Cardiac muscle cell (in vitro differentiated cells and primary cell): ENCODE data around the gene TNKS1BP1. TPM values are rescaled to one million over a fixed set of nuclear protein-coding genes. Genes with fewer than 3 reads are reported as not detected.

Experiments used
- DNase-seq, 2 donors: peaks; one replicate each; pipeline versions ENCODE4 v3.0.0 to v3.0.0-alpha.2; 2010 to 2017; ENCODE audit warnings: low read depth in 1 of 2, low spot score in 1 of 2
- H3K27ac ChIP-seq: fragments of 200-600 bp; sonication (generic); 2 replicates; pipeline ENCODE4 v1.5.1; 2016
- H3K27me3 ChIP-seq: fragments of 200-600 bp; sonication (generic); 2 replicates; pipeline ENCODE4 v1.6.0; 2016; ENCODE audit warnings: control low read depth
- H3K36me3 ChIP-seq: fragments of 200-600 bp; sonication (generic); 2 replicates; pipeline ENCODE4 v1.5.1; 2016; ENCODE audit warnings: control low read depth
- H3K4me1 ChIP-seq: fragments of 200-600 bp; sonication (generic); 2 replicates; pipeline ENCODE4 v1.8.1; 2017; ENCODE audit warnings: low read depth, mild to moderate bottlenecking, mixed run types
- H3K4me3 ChIP-seq: fragments of 200-600 bp; sonication (generic); 2 replicates; pipeline ENCODE4 v1.5.1; 2016; ENCODE audit warnings: mild to moderate bottlenecking
- H3K9me3 ChIP-seq: fragments of 200-600 bp; sonication (generic); 2 replicates; pipeline ENCODE4 v1.5.1; 2017; ENCODE audit warnings: low read depth, mild to moderate bottlenecking, control low read depth
- polyA plus RNA-seq: library from polyadenylated mRNA; unstranded; fragments of >200 nt; fragmentation: Nextera tagmentation; extraction: Ambion mirVana; gene quantifications from 2 replicates; pipeline ENCODE4 v1.2.1, GENCODE V29; 2016
- total RNA-seq: library from RNA; depleted of rRNA; stranded (reverse); fragments of >200 nt; gene quantifications from 2 replicates; pipeline ENCODE4 v1.2.3, GENCODE V29; 2016
- TF ChIP-seq, protein P1 (sequence below): IDR thresholded peaks from 2 replicates; pipeline ENCODE4 v1.5.1; 2012; ENCODE audit warnings: low read depth, mild to moderate bottlenecking, low read length

Gene TNKS1BP1
- total and polyA plus RNA-seq, 2 experiments from 2014 or later: 62.1 to 69.1 TPM

DNA sequence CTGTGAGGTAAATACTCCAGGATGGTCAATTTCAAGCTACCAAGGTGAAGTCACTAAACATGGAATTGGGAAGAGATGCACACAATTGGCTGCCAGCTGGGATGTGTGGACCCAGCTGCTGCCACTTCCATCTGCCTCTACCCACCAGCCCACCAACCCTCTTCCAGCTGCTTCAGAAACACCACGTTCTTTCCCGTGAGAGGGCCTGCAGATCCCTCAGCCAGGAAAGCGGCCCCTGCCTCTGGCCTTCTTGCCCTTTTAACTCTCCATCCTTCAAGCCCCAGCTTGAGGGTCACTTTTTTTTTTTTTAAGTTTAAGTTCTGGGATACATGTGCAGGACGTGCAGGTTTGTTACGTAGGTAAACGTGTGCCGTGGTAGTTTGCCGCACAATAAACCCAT is 36.2 kb upstream of the TNKS1BP1 start:
- Histone ChIP-seq H3K4me1 (no peaks in the 10 kb centered on the region), H3K27ac (no peak overlapping the region), H3K4me3 (no peak overlapping the region), H3K9me3 (no peaks in the 10 kb centered on the region), H3K27me3 (no peaks in the 10 kb centered on the region), H3K36me3 (no peaks in the 10 kb centered on the region)
- DNase-seq: no peak
- TF ChIP-seq, protein P1, sequence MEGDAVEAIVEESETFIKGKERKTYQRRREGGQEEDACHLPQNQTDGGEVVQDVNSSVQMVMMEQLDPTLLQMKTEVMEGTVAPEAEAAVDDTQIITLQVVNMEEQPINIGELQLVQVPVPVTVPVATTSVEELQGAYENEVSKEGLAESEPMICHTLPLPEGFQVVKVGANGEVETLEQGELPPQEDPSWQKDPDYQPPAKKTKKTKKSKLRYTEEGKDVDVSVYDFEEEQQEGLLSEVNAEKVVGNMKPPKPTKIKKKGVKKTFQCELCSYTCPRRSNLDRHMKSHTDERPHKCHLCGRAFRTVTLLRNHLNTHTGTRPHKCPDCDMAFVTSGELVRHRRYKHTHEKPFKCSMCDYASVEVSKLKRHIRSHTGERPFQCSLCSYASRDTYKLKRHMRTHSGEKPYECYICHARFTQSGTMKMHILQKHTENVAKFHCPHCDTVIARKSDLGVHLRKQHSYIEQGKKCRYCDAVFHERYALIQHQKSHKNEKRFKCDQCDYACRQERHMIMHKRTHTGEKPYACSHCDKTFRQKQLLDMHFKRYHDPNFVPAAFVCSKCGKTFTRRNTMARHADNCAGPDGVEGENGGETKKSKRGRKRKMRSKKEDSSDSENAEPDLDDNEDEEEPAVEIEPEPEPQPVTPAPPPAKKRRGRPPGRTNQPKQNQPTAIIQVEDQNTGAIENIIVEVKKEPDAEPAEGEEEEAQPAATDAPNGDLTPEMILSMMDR: no peak

DNA sequence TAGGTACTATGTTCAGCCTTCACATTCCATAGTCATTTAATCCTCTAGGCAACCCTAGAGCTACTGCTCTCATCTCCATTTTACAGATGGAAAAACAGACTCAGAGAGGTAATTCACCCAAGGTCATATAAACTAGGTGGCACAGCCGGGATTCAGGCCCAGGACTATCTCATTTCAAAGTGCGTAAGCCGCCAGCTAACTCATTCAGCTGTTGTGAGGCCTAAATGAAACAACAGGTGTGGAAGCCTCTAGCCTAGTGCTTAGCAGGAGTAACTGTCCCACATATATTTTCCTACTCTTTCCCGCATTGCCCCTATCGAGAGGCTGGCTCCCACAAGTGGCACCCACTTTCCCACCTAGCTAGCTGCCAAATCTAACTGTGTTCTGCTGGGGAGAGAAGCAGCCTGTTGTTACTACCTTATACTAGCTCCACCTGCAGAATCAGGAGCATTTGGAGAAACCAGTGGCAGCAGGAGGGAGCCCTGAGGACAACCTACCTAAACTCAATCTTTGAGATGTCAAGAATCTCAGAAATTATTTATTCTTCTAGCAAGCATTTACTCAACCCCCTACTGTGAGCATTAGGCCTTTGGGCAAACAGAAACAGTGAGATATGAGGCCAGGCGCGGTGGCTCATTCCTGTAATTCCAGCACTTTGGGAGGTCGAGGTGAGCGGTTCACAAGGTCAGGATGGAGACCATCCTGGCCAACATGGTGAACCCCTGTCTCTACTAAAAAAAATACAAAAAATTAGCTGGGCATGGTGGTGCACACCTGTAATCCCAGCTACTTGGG is 35.3 kb upstream of the TNKS1BP1 start:
- no peak overlapping the region for H3K4me3 ChIP-seq
- H3K36me3 ChIP-seq: no peaks in the 10 kb centered on the region
- DNase-seq: no peak
- TF ChIP-seq, protein P1: no peak
- no peaks in the 10 kb centered on the region for H3K9me3 ChIP-seq
- no peaks in the 10 kb centered on the region for H3K27me3 ChIP-seq
- H3K27ac ChIP-seq: no peak overlapping the region
- H3K4me1 ChIP-seq: no peaks in the 10 kb centered on the region

DNA sequence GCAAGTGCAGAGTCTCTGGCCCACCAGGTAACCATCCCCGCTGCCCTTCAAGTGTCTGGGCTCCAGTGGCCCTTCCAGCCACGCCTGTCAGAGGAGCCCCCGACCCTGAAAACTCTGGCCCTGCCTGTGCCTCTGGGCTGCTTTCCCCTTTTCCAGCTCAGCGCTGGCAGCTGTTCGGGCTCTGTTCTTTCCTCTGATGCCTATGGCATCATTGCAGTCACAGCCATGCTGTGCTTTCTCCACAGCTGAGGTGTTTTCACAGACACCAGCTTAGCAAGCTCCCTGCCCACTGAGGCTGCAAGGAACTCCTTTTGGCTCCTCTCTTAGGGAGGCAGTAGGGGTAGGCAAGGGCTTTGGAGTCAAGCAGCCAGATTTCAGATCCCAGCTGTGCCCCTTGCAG is 34.6 kb upstream of the TNKS1BP1 start:
- H3K27ac ChIP-seq: no peak overlapping the region

DNA sequence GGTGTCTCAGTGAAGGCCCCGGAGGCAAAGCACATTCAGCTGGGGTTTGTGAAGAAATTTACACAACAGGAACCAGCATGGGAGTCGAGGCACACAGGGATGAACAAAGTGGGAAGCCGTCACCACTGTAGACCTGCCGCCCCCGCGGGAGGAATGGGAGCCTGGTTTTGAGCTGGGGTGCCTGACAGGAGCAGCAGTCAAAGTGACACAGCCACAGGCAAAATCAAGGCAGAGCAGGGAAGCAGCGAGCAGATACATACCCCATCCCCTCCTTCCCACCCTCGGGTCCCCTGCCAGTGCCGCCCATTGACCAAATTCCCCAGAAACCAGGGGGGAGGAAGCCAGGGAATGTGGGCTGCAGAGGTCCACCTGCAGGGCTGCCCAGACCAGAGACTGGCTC is 34.2 kb upstream of the TNKS1BP1 start:
- no peak for DNase-seq
- H3K9me3 ChIP-seq: no peaks in the 10 kb centered on the region
- H3K27me3 ChIP-seq: no peaks in the 10 kb centered on the region
- no peak overlapping the region for H3K27ac ChIP-seq
- TF ChIP-seq, protein P1: no peak
- peaks cover 9% of the 10 kb centered on the region for H3K4me1 ChIP-seq
- H3K4me3 ChIP-seq: no peak overlapping the region
- H3K36me3 ChIP-seq: no peaks in the 10 kb centered on the region

More for the DNA sequence above, 34.6 kb upstream of the TNKS1BP1 start:
- H3K36me3 ChIP-seq: no peaks in the 10 kb centered on the region
- TF ChIP-seq, protein P1: no peak
- no peaks in the 10 kb centered on the region for H3K27me3 ChIP-seq
- no peak overlapping the region for H3K4me3 ChIP-seq
- no peaks in the 10 kb centered on the region for H3K9me3 ChIP-seq
- no peak for DNase-seq
- H3K4me1 ChIP-seq: peaks cover 5% of the 10 kb centered on the region

DNA sequence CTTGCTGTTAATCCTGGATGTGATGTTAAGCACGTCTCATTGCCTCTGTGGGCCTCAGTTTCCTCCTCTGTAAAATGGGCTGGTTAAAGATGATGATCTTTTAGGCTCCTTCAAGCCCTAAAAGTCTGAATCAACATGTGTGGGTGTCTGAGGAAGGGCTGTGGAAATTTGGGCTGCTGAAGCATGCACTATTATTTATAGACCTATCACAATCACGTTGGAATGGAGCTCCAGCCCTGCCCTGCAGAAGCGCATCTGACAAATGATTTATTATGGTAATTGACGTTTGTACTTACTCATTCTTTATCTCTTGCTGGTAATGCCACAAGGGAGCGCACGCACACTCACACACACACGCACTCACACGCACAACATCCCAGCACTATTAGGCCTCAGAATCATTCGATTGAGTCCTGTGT is 33.8 kb upstream of the TNKS1BP1 start:
- Histone ChIP-seq H3K4me1 (peaks cover 14% of the 10 kb centered on the region), H3K9me3 (no peaks in the 10 kb centered on the region), H3K36me3 (no peaks in the 10 kb centered on the region), H3K27me3 (no peaks in the 10 kb centered on the region), H3K27ac (no peak overlapping the region), H3K4me3 (no peak overlapping the region)
- DNase-seq: no peak
- TF ChIP-seq, protein P1: no peak
